ENCODE data around the gene KCNG2.

The KCNG2 gene

DNA sequence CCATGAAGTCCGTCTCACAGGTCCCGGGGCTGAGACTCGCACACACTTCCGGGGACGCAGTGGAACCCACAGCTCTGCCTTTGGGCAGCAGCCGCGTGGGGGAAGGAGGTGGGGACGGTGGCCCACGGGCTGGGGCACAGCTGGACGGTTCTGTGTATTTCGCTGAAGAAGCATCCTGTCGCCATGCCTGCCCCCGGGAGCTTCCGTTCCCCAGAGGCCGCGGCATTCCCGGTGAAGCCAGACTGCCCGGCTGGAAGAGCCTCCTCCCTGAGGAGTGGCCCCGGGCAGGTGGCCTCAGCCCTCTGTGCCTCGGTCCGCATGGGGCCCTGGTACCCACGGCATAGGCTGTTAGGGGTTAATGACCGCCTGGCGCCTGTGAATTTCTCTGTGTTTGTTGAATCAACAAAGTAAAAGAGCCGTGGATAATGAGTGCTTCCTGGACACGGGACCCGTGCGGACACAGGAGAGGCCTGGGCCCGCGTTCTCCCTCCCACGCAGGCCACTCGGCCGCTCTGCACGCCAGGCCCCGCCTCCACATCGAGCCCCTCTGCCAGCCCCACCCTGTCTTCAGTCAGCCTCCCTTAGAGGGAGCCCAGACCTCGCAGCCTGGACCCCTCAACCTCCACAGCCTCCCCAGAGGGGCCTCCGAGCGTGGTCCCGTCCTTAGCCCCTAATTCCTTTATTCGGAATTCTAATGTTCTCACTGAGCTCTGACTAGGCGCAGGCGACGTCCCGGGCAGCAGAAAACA is 51.0 kb downstream of the KCNG2 start:
- TF ChIP-seq, protein P1, sequence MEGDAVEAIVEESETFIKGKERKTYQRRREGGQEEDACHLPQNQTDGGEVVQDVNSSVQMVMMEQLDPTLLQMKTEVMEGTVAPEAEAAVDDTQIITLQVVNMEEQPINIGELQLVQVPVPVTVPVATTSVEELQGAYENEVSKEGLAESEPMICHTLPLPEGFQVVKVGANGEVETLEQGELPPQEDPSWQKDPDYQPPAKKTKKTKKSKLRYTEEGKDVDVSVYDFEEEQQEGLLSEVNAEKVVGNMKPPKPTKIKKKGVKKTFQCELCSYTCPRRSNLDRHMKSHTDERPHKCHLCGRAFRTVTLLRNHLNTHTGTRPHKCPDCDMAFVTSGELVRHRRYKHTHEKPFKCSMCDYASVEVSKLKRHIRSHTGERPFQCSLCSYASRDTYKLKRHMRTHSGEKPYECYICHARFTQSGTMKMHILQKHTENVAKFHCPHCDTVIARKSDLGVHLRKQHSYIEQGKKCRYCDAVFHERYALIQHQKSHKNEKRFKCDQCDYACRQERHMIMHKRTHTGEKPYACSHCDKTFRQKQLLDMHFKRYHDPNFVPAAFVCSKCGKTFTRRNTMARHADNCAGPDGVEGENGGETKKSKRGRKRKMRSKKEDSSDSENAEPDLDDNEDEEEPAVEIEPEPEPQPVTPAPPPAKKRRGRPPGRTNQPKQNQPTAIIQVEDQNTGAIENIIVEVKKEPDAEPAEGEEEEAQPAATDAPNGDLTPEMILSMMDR (IDR thresholded peaks at IDR 0.05; ENCODE audit: low read depth, low read length): no peak
- no peak overlapping the region for H3K4me3 ChIP-seq (replicated peaks in 1 of 2; ENCODE audit: low read depth in 2 of 2, low read length in 2 of 2)
- DNase-seq (ENCODE audit: low read depth in 2 of 2): no peak

GRCh38 chr18:79849328-79850207 is 51.8 kb downstream of the KCNG2 start:
- H3K4me3 ChIP-seq (replicated peaks in 1 of 2; ENCODE audit: low read depth in 2 of 2, low read length in 2 of 2): no peak overlapping the region
- no peak for DNase-seq (ENCODE audit: low read depth in 2 of 2)
- TF ChIP-seq, protein P1 (IDR thresholded peaks at IDR 0.05; ENCODE audit: low read depth, low read length): no peak

DNA sequence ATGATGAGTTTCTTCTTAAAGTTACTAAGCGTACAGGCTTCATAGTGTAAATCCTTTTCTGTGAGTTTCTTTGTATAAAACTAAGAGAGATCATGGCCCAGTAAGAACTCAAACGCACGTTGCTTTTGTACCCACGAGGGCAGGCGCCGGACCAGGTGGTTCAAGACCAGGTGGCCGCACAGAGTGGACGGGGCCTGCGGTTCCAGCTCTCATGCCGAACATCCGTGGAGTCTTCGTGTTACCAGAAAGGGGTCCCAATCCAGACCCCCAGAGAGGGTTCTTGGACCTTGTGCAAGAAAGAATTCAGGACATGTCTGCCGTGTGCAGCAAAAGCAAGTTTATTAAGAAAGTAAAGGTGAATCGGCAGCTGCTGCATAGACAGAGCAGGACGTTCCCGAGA is 53.0 kb downstream of the KCNG2 start:
- no peak for DNase-seq (ENCODE audit: low read depth in 2 of 2)
- H3K4me3 ChIP-seq (replicated peaks in 1 of 2; ENCODE audit: low read depth in 2 of 2, low read length in 2 of 2): no peak overlapping the region
- TF ChIP-seq, protein P1 (IDR thresholded peaks at IDR 0.05; ENCODE audit: low read depth, low read length): no peak

GRCh38 chr18:79851489-79851888 is 53.8 kb downstream of the KCNG2 start:
- H3K4me3 ChIP-seq (replicated peaks in 1 of 2; ENCODE audit: low read depth in 2 of 2, low read length in 2 of 2): no peak overlapping the region
- DNase-seq (ENCODE audit: low read depth in 2 of 2): no peak
- TF ChIP-seq, protein P1 (IDR thresholded peaks at IDR 0.05; ENCODE audit: low read depth, low read length): no peak

- H3K4me3 ChIP-seq (replicated peaks in 1 of 2; ENCODE audit: low read depth in 2 of 2, low read length in 2 of 2): no peak overlapping the region
- no peak for DNase-seq (ENCODE audit: low read depth in 2 of 2)
- TF ChIP-seq, protein P1 (IDR thresholded peaks at IDR 0.05; ENCODE audit: low read depth, low read length): no peak
Observed at GRCh38 chr18:79851950-79852349, 54.2 kb downstream of the KCNG2 start.

DNA sequence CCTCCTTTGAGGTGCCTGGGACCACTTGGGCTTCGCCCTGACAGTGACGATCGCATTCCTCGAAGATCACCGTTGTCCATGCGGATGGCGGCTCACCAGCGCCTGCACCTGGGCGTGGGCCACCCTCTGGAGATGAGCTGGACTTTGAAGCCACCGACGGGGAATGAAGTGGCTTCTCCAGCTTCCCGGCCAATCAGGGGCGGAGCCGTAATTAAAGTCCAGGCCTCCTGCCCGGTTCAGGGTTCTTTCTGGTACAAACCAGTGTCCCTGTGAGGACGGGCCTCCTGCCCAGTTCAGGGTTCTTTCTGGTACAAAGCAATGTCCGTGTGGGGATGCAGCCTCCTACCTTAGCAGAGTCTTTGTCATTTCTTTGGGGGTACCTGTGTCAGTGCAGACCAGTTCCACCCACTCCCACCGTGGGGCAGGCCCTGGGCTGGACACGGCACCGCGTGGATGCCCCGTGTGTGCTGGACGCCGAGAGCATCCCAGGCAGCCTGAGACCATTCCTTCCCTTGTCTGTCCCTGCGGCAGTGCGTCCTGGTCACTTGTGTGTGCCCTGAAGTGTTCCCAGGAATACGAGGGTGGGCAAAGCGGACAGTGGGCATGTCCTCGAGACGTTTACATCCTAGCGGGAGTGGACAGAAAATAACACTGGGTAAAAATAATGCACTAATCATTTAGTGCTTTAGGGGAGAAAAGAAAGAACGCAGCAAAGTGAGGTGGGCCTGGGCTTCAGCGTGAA is 55.0 kb downstream of the KCNG2 start:
- TF ChIP-seq, protein P1 (IDR thresholded peaks at IDR 0.05; ENCODE audit: low read depth, low read length): no peak
- no peak for DNase-seq (ENCODE audit: low read depth in 2 of 2)
- no peak overlapping the region for H3K4me3 ChIP-seq (replicated peaks in 1 of 2; ENCODE audit: low read depth in 2 of 2, low read length in 2 of 2)

All from cardiac fibroblast (primary cell).